Measurements from ENCODE around the gene KRTAP9-7.

Gene KRTAP9-7

DNA sequence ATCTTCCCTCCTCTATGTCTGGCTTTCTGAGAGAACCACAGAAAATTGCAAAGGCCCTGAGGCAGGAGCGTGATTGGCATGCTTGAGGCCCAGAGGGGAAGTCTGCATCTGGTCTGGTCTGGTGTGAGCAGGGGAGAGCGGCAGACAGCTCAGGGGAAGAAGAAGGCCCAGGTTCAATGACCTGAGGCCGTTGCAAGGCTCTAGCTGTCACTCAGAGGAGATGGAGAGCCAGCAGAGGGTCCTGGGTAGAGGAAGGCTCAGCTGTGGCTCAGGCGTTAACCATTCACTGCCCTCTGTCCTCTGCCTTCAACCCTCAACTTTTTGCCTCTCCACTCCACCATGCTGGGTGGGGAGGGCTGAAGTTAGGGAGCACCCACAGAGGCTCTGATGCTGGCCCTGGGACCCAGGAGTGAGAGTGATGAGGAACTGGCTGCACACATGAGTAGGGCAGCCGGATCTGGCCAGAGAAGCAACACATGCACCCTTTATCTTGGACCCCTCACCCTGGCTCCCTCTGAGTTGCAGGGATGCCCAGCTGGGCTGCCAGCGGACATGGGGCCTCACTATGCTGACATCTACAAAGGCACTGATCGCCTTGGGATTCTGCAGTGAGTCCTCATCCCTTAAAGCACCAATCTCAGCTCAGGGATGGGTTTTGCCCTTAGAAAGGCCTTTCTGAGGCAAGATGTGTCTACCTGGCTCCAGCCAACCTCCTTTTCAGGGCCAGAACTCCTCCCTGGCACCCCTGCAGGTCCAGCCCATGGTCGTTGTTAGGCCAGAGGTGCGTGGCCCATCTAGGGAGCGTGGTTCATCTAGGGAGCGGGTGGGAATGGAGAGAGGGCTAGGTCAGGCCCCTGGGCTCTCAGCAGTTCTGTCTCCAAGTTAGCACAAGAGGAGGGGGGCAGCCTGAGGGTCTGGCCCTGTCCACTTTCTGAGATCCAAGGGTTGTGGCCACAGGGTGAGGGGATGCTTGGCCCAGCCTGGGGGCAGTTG lies 47.7 kb downstream of the KRTAP9-7 start:
- DNase-seq, result no peak

DNA sequence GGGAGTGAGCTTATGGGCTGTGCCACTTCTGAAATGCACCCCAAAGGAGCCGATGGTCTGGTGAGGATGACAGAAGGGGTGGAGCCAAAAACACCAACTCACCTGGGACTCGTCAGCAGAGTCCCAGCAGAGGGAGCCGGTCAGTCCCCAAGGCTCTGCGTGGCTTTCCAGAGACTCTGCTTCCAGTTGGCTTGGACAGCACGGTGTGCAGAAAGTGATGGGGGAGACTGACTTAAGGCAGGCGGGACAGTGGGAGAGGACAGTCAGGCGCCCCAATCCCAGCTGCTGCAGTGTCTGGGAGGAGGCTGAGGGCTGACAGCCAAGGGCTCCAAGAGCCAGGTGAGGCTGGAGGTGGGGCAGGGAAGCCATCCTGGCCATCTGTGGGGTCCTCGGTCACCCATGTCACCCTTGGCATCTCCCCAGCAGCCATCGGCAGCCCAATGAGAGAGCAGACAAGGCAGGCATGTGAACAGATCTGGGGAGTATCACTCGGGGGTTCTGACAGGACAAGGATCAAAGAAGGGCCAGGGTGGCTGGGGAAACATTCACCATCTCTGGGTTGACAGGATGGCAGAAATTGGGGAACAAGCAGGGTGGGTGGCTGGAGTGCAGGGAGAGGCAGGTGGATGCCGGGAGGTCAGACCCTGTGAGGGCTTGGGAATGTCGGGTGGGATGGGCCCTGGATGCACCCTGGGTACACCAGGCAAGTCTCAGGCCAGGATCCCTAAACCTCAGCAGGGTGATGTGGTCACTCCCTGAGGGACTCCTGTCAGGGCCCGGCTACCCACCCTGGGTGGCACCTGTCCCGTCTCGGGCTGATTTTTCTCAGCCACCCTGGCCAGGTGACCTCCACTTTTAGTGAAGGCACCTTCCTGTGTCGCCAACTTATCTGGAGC lies 48.9 kb downstream of the KRTAP9-7 start:
- peak; percentile 32 for DNase-seq

DNA sequence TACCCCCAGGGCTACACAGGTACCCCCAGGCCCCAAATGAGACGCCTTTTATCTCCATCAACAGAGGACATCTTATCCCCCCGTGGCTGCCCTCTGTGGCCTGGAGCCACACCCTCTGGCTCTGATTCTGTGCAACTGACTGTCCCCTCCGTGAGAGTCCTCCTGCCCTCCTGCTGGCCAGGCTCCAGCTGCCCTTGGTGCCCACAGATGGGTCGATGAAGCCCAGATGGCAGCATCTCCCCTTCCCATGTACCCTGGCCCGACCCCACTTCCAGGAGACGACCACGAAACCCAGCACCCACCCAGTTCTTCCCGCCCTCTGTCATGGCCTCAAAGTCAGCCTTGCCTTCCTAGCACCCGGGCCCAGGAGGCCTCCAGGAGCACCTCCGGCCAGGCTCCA lies 49.6 kb downstream of the KRTAP9-7 start:
- DNase-seq, result no peak

DNA sequence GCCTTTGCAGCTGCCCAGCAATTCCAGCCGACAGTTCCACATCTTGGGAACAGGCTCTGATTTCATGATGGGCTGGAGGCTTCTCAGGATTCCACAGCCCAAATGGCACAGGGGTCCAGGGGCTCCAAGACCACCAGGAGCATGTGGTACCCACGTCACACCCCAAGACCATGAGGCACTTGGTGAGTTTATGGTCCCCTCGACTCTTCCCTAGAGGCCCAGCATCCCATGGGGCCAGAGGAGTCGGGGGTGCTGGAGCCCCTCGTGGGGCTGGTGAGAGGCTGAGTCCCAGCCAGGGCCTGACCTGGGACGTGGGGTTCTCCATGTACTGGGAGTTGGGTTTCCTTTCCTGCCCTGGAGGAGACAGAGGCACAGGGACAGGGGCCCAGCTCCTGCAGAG lies 50.1 kb downstream of the KRTAP9-7 start:
- DNase-seq, result no peak

Data from CD4-positive, alpha-beta T cell treated with Interleukin-12 subunit alpha and Interleukin-12 subunit beta, for 1 hour (primary cell).